HG03139 (cell line): ENCODE data around the gene DROSHA.
"Not testable (repeated sequence)": the region's sequence is repeated elsewhere in the genome, so short reads cannot be mapped to it uniquely, and the experiment has no call there.

Experiments used
- ATAC-seq: cut with Tn5 transposase; IDR thresholded peaks from one replicate; pipeline ENCODE4 v1.9.1; 2021; ENCODE audit not compliant: unreplicated experiment

Gene DROSHA

GRCh38 chr5:31385774-31386537 lies 145.9 kb downstream of the DROSHA start:
- no peak for ATAC-seq

- ATAC-seq: no peak
Measured at GRCh38 chr5:31383734-31384133, 148.2 kb downstream of the DROSHA start.

GRCh38 chr5:31382051-31382878 lies 149.6 kb downstream of the DROSHA start:
- no peak for ATAC-seq

- no peak for ATAC-seq
Measured at GRCh38 chr5:31381299-31381698, 150.6 kb downstream of the DROSHA start.

- no peak for ATAC-seq
Measured at GRCh38 chr5:31380049-31380448, 151.8 kb downstream of the DROSHA start.

- ATAC-seq: no peak
Measured at GRCh38 chr5:31378838-31379237, 153.1 kb downstream of the DROSHA start.

- no peak for ATAC-seq
Measured at GRCh38 chr5:31378136-31378535, 153.8 kb downstream of the DROSHA start.

- no peak for ATAC-seq
Measured at GRCh38 chr5:31377274-31377946, 154.5 kb downstream of the DROSHA start.

GRCh38 chr5:31375999-31376720 lies 155.7 kb downstream of the DROSHA start:
- ATAC-seq: no peak

GRCh38 chr5:31372124-31372523 lies 159.8 kb downstream of the DROSHA start:
- ATAC-seq: no peak

- no peak for ATAC-seq
Measured at GRCh38 chr5:31366941-31367340, 165.0 kb downstream of the DROSHA start.

GRCh38 chr5:31365776-31366175 lies 166.1 kb downstream of the DROSHA start:
- no peak for ATAC-seq

- ATAC-seq: no peak
Measured at GRCh38 chr5:31364881-31365636, 166.8 kb downstream of the DROSHA start.

GRCh38 chr5:31362931-31363568 lies 168.8 kb downstream of the DROSHA start:
- no peak for ATAC-seq

- no peak for ATAC-seq
Measured at GRCh38 chr5:31362529-31362900, 169.4 kb downstream of the DROSHA start.

- not testable (repeated sequence) for ATAC-seq
Measured at GRCh38 chr5:31361704-31362528, 170.0 kb downstream of the DROSHA start.

GRCh38 chr5:31361234-31361633 lies 170.7 kb downstream of the DROSHA start:
- ATAC-seq: no peak

- ATAC-seq: no peak
Measured at GRCh38 chr5:31359839-31360238, 172.1 kb downstream of the DROSHA start.

- ATAC-seq: no peak
Measured at GRCh38 chr5:31357038-31357437, 174.9 kb downstream of the DROSHA start.
